HG02642 (cell line): Measurements from ENCODE around the gene PRR11.
"Not testable (repeated sequence)": the region's sequence is repeated elsewhere in the genome, so short reads cannot be mapped to it uniquely, and the experiment has no call there.

Source experiments
- ATAC-seq: cut with Tn5 transposase; IDR thresholded peaks from one replicate; pipeline ENCODE4 v1.9.1; 2021; ENCODE audit warnings: mild to moderate bottlenecking; ENCODE audit not compliant: unreplicated experiment, poor library complexity

PRR11 gene

GRCh38 chr17:59151006-59151405, 4.5 kb upstream of the PRR11 start:
- no peak for ATAC-seq

GRCh38 chr17:59151591-59151990, 4.0 kb upstream of the PRR11 start:
- ATAC-seq: no peak

- ATAC-seq: no peak
Observed at GRCh38 chr17:59152925-59153324, 2.6 kb upstream of the PRR11 start.

- ATAC-seq: no peak
Observed at GRCh38 chr17:59154292-59154720, 1.2 kb upstream of the PRR11 start.

- peak; percentile 88 for ATAC-seq
Observed at GRCh38 chr17:59154721-59155438, 666 bp upstream of the PRR11 start, which contains the start of gene SKA2. Gene SKA2 (minus strand): TSS chr17:59155186. CDS start chr17:59155163, 23 bp downstream.

- no peak for ATAC-seq
Observed at GRCh38 chr17:59160157-59161025, 4.8 kb downstream of the PRR11 start.

- ATAC-seq: no peak
Observed at GRCh38 chr17:59161477-59161876, 5.9 kb downstream of the PRR11 start.

- no peak for ATAC-seq
Observed at GRCh38 chr17:59165933-59166342, 10.4 kb downstream of the PRR11 start.

- no peak for ATAC-seq
Observed at GRCh38 chr17:59167571-59168001, 12.0 kb downstream of the PRR11 start.

- no peak for ATAC-seq
Observed at GRCh38 chr17:59172436-59173004, 17.0 kb downstream of the PRR11 start.

- no peak for ATAC-seq
Observed at GRCh38 chr17:59174671-59175070, 19.1 kb downstream of the PRR11 start.

- no peak for ATAC-seq
Observed at GRCh38 chr17:59175076-59175475, 19.5 kb downstream of the PRR11 start.

- no peak for ATAC-seq
Observed at GRCh38 chr17:59178266-59178985, 22.9 kb downstream of the PRR11 start.

GRCh38 chr17:59179601-59180000, 24.1 kb downstream of the PRR11 start:
- ATAC-seq: not testable (repeated sequence)

GRCh38 chr17:59180626-59181025, 25.1 kb downstream of the PRR11 start:
- ATAC-seq: no peak

GRCh38 chr17:59181481-59181880, 25.9 kb downstream of the PRR11 start:
- ATAC-seq: no peak

GRCh38 chr17:59185997-59186396, 30.5 kb downstream of the PRR11 start:
- no peak for ATAC-seq

GRCh38 chr17:59186850-59187249, 31.3 kb downstream of the PRR11 start:
- ATAC-seq: no peak

GRCh38 chr17:59190806-59191205, 35.3 kb downstream of the PRR11 start:
- ATAC-seq: no peak

GRCh38 chr17:59193336-59193862, 37.9 kb downstream of the PRR11 start:
- no peak for ATAC-seq
